ENCODE data around the gene FBXW4.

- TF ChIP-seq CTCF (IDR thresholded peaks at IDR 0.05; ENCODE audit: poor library complexity, severe bottlenecking) (no peak), EP300 (conservative IDR thresholded peaks at IDR 0.05; ENCODE audit: poor library complexity, severe bottlenecking) (no peak), RAD21 (conservative IDR thresholded peaks at IDR 0.05) (no peak), EZH2 (IDR thresholded peaks at IDR 0.05; ENCODE audit: borderline replicate concordance, insufficient read depth, low read length, poor library complexity, severe bottlenecking) (no peak), REST (IDR thresholded peaks at IDR 0.05; ENCODE audit: borderline replicate concordance) (no peak)
Observed at GRCh38 chr10:101725296-101726114, 30.5 kb upstream of the FBXW4 start.
